ENCODE measurements around the gene DPEP3. TPM values are rescaled to one million over a fixed set of nuclear protein-coding genes. Genes with fewer than 3 reads are reported as not detected.

Gene DPEP3
- polyA plus RNA-seq, 1 experiment: not detected

DNA sequence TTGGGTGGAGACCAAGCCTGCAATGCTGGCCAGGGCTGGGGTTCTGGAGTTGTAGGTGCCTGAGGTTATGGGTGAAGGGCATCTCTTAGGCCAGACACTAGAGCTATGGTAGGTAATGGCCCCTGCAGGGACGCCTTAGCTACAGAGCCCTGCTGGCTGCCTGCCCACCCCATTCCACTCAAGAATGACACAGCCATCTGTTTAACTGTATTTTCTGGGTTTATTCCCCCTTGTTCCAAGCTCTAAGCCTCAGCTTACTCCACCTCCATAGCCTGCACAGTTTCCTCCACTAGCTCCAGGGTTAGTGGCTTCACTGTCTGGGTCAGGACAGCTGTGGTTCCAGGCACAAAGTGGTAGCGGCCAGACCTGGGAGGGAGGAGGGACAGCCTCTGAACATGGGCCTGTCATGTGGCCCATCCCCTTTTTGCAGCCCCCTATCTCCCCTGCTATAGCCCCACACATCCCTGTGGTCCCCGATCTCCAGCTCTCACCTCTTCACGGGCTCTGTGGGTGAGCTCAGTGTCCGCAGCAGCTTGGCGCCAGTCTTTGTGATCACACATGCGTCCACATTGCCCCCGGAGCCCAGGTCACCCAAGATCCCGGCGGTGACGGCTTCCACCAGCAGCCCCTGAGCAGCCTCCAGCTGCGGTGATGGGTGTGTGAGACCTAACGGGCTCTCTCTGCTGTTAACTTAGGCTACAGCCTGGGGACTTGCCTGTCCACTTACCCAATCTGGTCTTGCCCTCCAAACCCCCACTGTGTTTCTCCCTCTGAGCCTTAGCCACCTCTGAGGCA is 45.8 kb downstream of the DPEP3 start:
- H3K27me3 ChIP-seq (ENCODE audit: control insufficient read depth, insufficient read depth, low read length): no peaks in the 10 kb centered on the region
- DNase-seq (ENCODE audit: low read depth, low spot score): no peak
- no peak for TF ChIP-seq CTCF (IDR thresholded peaks at IDR 0.05; ENCODE audit: low read depth, low read length)
- POLR2A ChIA-PET: interaction anchor here (0.5 to 1.5 kb wide), 5 partner anchors 25 to 116 kb away, joined by 3 to 4 read pairs (median 3); partner anchors contain the start of gene NRN1L
- CTCF ChIA-PET: interaction anchor here (1.6 to 3.6 kb wide), 3 partner anchors 50 to 118 kb away, joined by 7 to 15 read pairs (median 9); partner anchors contain the start of gene NRN1L
- no peak overlapping the region for H3K27ac ChIP-seq (ENCODE audit: low read depth, low read length)
- peaks cover 6% of the 10 kb centered on the region; the same call in 1 of the 2 replicates for H3K9me3 ChIP-seq (ENCODE audit: control insufficient read depth, insufficient read depth, low read length)
- H3K4me3 ChIP-seq (ENCODE audit: low read depth, low read length): peak overlapping the region; percentile 97

DNA sequence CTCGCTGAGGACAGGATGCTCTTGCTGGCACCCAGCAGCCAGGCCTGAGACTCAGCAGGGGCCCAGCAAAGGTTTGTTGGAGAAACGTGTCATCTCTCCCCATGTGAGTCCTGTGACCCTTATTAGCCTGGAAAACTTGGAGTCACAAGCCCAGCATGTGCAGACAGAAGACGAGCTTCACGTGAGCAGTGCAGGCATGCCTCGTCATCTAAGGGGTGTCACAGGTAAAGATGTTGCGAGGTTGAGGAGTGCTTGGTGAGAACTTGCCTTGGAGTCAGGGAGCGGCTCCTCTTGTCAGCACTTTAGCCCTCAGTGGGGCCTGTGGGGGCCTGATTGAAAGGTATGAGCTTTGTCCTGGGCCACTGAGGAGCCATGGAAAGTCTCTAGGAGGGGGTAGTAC is 46.5 kb downstream of the DPEP3 start:
- peaks cover 6% of the 10 kb centered on the region; the same call in 1 of the 2 replicates for H3K9me3 ChIP-seq (ENCODE audit: control insufficient read depth, insufficient read depth, low read length)
- H3K27me3 ChIP-seq (ENCODE audit: control insufficient read depth, insufficient read depth, low read length): no peaks in the 10 kb centered on the region
- ChIA-PET CTCF (interaction anchor here (1.6 to 3.6 kb wide), 3 partner anchors 50 to 118 kb away, joined by 7 to 15 read pairs (median 9); partner anchors contain the start of gene NRN1L), POLR2A (no interaction called here)
- H3K27ac ChIP-seq (ENCODE audit: low read depth, low read length): no peak overlapping the region
- DNase-seq (ENCODE audit: low read depth, low spot score): no peak
- no peak overlapping the region for H3K4me3 ChIP-seq (ENCODE audit: low read depth, low read length)
- no peak for TF ChIP-seq CTCF (IDR thresholded peaks at IDR 0.05; ENCODE audit: low read depth, low read length)

DNA sequence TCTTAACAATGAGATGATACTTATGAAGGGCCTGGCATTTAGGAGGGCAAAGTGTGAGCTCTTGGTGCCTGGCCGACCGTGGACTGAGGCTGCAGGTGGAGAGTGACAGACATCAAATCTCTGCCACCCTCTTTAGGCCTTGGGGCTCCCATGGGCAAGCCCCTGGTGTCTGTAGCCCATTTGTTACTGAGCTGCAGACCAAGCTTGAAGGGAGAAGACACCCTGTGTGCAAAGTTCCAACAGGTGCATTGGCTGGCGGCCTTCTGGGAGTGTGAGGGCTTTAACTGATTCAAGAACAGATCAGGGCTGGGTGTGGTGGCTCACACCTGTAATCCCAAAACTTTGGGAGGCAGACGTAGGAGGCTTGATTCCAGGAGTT is 47.8 kb downstream of the DPEP3 start:
- CTCF ChIA-PET: interaction anchor here (0.8 to 3.6 kb wide), 2 partner anchors 48 to 116 kb away, joined by 3 to 15 read pairs; partner anchors contain the start of gene NRN1L
- H3K27ac ChIP-seq (ENCODE audit: low read depth, low read length): no peak overlapping the region
- no peak for DNase-seq (ENCODE audit: low read depth, low spot score)
- no peak for TF ChIP-seq CTCF (IDR thresholded peaks at IDR 0.05; ENCODE audit: low read depth, low read length)
- H3K4me3 ChIP-seq (ENCODE audit: low read depth, low read length): no peak overlapping the region
- POLR2A ChIA-PET: interaction anchor here (0.7 kb wide), 1 partner anchor 117 kb away, joined by 3 read pairs; no protein-coding TSS in a partner anchor
- peaks cover 6% of the 10 kb centered on the region; the same call in 1 of the 2 replicates for H3K9me3 ChIP-seq (ENCODE audit: control insufficient read depth, insufficient read depth, low read length)
- H3K27me3 ChIP-seq (ENCODE audit: control insufficient read depth, insufficient read depth, low read length): no peaks in the 10 kb centered on the region

GRCh38 chr16:67931712-67932461 is 48.4 kb downstream of the DPEP3 start, which contains the start of gene CTRL:
TSS of gene CTRL (minus strand) at chr16:67931862. CDS start at chr16:67931852, 10 bp downstream.
- H3K27ac ChIP-seq (ENCODE audit: low read depth, low read length): no peak within 1 kb of the TSS
- POLR2A ChIA-PET: interaction anchor here (1.1 kb wide), 1 partner anchor 47 kb away, joined by 3 read pairs; the partner anchor contains the start of gene NRN1L
- no peak for DNase-seq (ENCODE audit: low read depth, low spot score)
- TF ChIP-seq CTCF (IDR thresholded peaks at IDR 0.05; ENCODE audit: low read depth, low read length): peak; percentile 26
- CTCF ChIA-PET: interaction anchor here (3.6 kb wide), 1 partner anchor 48 kb away, joined by 15 read pairs; the partner anchor contains the start of gene NRN1L
- no peaks in the 10 kb centered on the region for H3K27me3 ChIP-seq (ENCODE audit: control insufficient read depth, insufficient read depth, low read length)
- no peak within 1 kb of the TSS for H3K4me3 ChIP-seq (ENCODE audit: low read depth, low read length)
- H3K9me3 ChIP-seq (ENCODE audit: control insufficient read depth, insufficient read depth, low read length): peaks cover 6% of the 10 kb centered on the region; the same call in 1 of the 2 replicates
